ENCODE measurements around the gene OTUB1.
"Not testable (repeated sequence)": the region's sequence is repeated elsewhere in the genome, so short reads cannot be mapped to it uniquely, and the experiment has no call there.

OTUB1 gene

DNA sequence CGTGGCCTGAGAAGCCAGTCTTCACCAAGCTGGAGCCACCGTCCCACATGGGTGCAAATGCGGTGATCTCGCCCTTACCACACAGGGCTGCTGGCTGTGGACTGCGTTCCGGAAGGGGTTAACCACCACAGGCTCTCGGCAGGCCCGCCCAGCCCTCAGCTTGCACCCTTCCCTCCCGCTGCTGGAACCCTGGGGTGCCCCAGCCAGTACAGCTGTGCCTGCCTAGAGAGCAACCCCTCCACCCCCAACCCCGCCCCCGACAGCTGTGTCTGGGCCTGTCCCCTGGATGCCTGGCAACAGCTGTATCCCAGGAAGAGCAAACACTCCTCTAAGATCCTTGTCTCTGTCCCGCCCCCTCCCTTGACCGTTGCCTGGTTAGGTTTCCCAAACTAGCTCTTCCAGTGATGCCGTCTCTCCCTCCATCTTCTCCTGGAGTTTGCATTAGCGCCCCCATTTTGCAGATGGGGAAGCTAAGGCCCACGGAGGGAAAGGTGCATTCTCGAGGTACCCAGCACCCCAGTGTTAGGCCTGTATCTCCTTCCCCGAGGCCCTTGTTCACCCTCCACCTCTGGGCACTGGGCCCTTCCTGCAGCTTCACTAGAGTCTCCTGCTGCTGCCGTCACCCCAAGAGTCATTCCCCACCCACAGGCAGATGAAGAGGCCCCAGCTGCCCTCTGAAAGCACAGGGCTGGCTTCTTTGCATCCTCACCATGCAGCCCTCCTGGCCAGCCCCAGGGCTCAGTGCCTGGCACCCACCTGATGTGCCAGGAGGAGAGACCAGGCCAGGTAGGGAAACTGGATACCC is 24.4 kb upstream of the OTUB1 start:
- TF ChIP-seq, protein P1, sequence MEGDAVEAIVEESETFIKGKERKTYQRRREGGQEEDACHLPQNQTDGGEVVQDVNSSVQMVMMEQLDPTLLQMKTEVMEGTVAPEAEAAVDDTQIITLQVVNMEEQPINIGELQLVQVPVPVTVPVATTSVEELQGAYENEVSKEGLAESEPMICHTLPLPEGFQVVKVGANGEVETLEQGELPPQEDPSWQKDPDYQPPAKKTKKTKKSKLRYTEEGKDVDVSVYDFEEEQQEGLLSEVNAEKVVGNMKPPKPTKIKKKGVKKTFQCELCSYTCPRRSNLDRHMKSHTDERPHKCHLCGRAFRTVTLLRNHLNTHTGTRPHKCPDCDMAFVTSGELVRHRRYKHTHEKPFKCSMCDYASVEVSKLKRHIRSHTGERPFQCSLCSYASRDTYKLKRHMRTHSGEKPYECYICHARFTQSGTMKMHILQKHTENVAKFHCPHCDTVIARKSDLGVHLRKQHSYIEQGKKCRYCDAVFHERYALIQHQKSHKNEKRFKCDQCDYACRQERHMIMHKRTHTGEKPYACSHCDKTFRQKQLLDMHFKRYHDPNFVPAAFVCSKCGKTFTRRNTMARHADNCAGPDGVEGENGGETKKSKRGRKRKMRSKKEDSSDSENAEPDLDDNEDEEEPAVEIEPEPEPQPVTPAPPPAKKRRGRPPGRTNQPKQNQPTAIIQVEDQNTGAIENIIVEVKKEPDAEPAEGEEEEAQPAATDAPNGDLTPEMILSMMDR (conservative IDR thresholded peaks at IDR 0.05; ENCODE audit: low read length) = no peak
- DNase-seq (ENCODE audit: low read depth) = peak; percentile 68
- no peak overlapping the region for H3K4me3 ChIP-seq (ENCODE audit: low read length)

DNA sequence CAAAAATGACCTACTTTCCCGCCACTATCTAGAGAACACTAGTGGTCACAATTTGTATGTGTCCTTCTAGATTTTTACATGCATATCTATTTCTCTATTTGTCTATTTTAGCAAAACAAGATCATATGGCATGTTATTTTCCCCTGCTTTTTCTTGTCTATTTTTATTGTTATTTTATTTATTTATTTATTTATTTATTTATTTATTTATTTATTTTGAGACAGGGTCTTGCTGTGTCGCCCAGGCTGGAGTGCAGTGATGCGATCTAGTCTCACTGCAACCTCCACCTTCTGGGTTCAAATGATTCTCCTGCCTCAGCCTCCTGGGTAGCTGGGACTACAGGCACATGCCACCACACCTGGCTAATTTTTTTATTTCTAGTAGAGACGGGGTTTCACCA is 22.3 kb upstream of the OTUB1 start:
- DNase-seq (ENCODE audit: low read depth) = not testable (repeated sequence)

DNA sequence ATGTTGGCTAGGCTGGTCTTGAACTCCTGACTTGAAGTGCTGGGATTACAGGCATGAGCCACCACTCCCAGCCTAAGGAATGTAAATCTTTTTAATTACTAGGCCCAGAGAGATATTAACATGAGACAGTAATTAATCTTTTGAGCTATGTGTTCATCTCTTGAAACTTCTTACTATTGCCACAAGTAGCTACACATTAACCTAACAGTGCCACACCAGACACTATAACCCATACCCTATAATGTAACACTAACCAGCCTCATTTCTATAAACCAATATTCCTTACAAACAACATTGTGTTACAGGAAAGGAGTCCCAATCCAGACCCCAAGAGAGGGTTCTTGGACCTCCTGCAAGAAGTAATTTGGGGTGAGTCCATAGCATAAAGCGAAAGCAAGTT is 19.8 kb upstream of the OTUB1 start:
- TF ChIP-seq, protein P1 (conservative IDR thresholded peaks at IDR 0.05; ENCODE audit: low read length) = no peak
- DNase-seq (ENCODE audit: low read depth) = no peak

More for the DNA sequence above, 22.3 kb upstream of the OTUB1 start:
- not testable (repeated sequence) for H3K4me3 ChIP-seq (ENCODE audit: low read length)

DNA sequence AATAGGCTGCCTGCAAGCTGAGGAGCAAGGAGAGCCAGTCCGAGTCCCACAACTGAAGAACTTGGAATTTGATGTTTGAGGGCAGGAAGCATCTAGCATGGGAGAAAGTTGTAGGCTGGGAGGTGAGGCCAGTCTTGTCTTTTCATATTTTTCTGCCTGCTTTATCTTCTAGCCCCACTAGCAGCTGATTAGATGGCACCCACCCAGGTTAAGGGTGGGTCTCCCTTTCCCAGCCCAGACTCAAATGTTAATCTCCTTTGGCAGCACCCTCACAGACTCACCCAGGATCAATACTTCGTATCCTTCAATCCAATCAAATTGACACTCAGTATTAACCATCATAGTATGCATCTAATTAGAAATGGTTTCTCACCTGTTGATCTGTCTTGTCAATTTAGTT is 16.8 kb upstream of the OTUB1 start:
- TF ChIP-seq, protein P1 (conservative IDR thresholded peaks at IDR 0.05; ENCODE audit: low read length) = no peak
- no peak overlapping the region for H3K4me3 ChIP-seq (ENCODE audit: low read length)
- DNase-seq (ENCODE audit: low read depth) = no peak

More for the DNA sequence above, 19.8 kb upstream of the OTUB1 start:
- H3K4me3 ChIP-seq (ENCODE audit: low read length) = no peak overlapping the region

DNA sequence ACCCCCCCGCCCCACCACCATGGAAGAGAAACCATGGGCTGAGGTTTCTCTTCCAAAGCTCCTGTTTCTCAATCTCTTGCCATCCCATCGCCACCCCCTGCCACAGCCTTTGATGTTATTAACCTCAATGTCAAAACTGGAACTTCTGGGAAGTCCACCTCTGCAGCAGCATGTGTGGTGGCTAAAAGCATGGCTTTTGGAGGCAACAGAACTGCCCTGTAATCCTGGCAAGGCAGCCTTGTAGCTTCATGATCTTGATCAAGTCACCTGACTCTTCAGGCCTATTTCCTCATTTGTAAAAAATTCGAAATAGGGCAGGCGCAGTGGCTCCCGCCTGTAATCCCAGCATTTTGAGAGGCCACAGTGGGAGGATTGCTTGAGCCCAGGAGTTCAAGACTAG is 15.3 kb upstream of the OTUB1 start:
- no peak for DNase-seq (ENCODE audit: low read depth)
- TF ChIP-seq, protein P1 (conservative IDR thresholded peaks at IDR 0.05; ENCODE audit: low read length) = no peak
- no peak overlapping the region for H3K4me3 ChIP-seq (ENCODE audit: low read length)

DNA sequence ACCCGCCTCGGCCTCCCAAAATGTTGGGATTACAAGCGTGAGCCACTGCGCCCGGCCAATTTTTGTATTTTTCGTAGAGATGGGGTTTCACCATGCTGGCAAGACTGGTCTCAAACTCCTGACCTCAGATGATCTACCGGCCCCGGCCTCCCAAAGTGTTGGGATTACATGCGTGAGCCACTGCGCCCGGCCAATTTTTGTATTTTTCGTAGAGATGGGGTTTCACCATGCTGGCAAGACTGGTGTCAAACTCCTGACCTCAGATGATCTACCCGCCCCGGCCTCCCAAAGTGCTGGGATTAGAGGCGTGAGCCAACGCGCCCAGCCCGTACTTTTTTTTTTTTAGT is 12.4 kb upstream of the OTUB1 start:
- H3K4me3 ChIP-seq (ENCODE audit: low read length); DNase-seq (ENCODE audit: low read depth): not testable (repeated sequence)

DNA sequence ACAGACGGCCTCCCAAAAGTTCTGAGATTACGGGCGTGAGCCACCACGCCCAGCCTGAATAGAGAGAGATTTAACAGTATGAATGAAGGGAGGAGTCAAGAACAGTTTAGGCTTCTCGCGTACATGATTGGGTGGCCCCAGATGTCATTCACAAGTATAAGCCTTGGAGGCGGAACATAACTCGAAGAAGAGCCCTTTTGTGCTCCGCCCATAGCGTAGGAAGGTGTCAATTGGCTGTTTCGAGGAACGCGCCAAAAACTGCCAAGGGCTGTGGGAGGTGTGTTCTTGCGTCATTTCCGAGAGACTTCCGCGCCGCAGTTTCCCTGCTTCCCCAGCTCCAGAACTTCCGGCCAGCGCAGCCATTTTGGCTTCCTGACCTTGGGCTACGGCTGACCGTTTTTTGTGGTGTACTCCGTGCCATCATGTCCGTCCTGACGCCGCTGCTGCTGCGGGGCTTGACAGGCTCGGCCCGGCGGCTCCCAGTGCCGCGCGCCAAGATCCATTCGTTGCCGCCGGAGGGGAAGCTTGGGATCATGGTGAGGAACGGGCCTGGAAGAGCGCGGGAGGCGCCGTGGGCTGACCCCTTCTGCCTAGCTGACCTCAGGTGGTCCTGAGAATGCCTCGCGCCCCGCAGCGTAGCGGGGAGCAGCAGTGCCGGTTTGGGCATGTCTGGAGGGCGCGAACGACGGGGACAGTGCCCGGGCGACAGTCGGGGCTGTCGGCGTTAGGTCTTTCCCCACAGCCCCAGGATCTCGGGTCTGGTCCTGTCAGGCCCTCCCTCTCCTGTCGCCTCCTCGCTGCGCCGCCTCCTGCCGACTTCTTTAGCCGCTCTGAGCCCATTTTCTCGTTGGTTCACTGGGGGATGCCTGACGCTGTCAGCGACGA is 11.7 kb upstream of the OTUB1 start, which contains the start of gene COX8A:
TSS of gene COX8A (plus strand) at position 362 of the 885 bp plus-strand sequence. CDS start at position 423, 61 bp downstream.
- H3K4me3 ChIP-seq (ENCODE audit: low read length) = peak within 1 kb of the TSS; percentile 98
- TF ChIP-seq, protein P1 (conservative IDR thresholded peaks at IDR 0.05; ENCODE audit: low read length) = peak; percentile 35
- peak; percentile 100 for DNase-seq (ENCODE audit: low read depth)
